Measurements from ENCODE around the gene PTPRN2. TPM values are rescaled to one million over a fixed set of nuclear protein-coding genes. Genes with fewer than 3 reads are reported as not detected.

PTPRN2 gene
- polyA plus RNA-seq, 4 donors, result 7.3 to 11.4 (median 8.0) TPM

- DNase-seq (ENCODE audit: low read depth in 4 of 4, low spot score in 2 of 4), result no peak
These were observed 89.1 kb downstream of the PTPRN2 start for GRCh38 chr7:158498443-158499081.

GRCh38 chr7:158497627-158498026 lies 90.0 kb downstream of the PTPRN2 start:
- DNase-seq (ENCODE audit: low read depth in 4 of 4, low spot score in 2 of 4), result no peak

GRCh38 chr7:158495786-158496185 lies 91.8 kb downstream of the PTPRN2 start:
- DNase-seq (ENCODE audit: low read depth in 4 of 4, low spot score in 2 of 4), result peak in 1 of 4 donors; percentile 35

- DNase-seq (ENCODE audit: low read depth in 4 of 4, low spot score in 2 of 4), result no peak
These were observed 92.4 kb downstream of the PTPRN2 start for GRCh38 chr7:158495216-158495615.

GRCh38 chr7:158494643-158495042 lies 93.0 kb downstream of the PTPRN2 start:
- DNase-seq (ENCODE audit: low read depth in 4 of 4, low spot score in 2 of 4), result no peak

GRCh38 chr7:158494162-158494586 lies 93.4 kb downstream of the PTPRN2 start:
- no peak for DNase-seq (ENCODE audit: low read depth in 4 of 4, low spot score in 2 of 4)

GRCh38 chr7:158492367-158492764 lies 95.3 kb downstream of the PTPRN2 start:
- no peak for DNase-seq (ENCODE audit: low read depth in 4 of 4, low spot score in 2 of 4)

- no peak for DNase-seq (ENCODE audit: low read depth in 4 of 4, low spot score in 2 of 4)
These were observed 96.5 kb downstream of the PTPRN2 start for GRCh38 chr7:158491094-158491493.

GRCh38 chr7:158490171-158490782 lies 97.3 kb downstream of the PTPRN2 start:
- no peak for DNase-seq (ENCODE audit: low read depth in 4 of 4, low spot score in 2 of 4)

GRCh38 chr7:158489462-158490155 lies 98.0 kb downstream of the PTPRN2 start:
- DNase-seq (ENCODE audit: low read depth in 4 of 4, low spot score in 2 of 4), result no peak

- DNase-seq (ENCODE audit: low read depth in 4 of 4, low spot score in 2 of 4), result no peak
These were observed 99.2 kb downstream of the PTPRN2 start for GRCh38 chr7:158488181-158488971.

GRCh38 chr7:158487631-158488151 lies 99.9 kb downstream of the PTPRN2 start:
- DNase-seq (ENCODE audit: low read depth in 4 of 4, low spot score in 2 of 4), result no peak

- no peak for DNase-seq (ENCODE audit: low read depth in 4 of 4, low spot score in 2 of 4)
These were observed 100.7 kb downstream of the PTPRN2 start for GRCh38 chr7:158486919-158487318.

- DNase-seq (ENCODE audit: low read depth in 4 of 4, low spot score in 2 of 4), result no peak
These were observed 102.7 kb downstream of the PTPRN2 start for GRCh38 chr7:158484801-158485531.

GRCh38 chr7:158482480-158482879 lies 105.1 kb downstream of the PTPRN2 start:
- DNase-seq (ENCODE audit: low read depth in 4 of 4, low spot score in 2 of 4), result no peak

- DNase-seq (ENCODE audit: low read depth in 4 of 4, low spot score in 2 of 4), result no peak
These were observed 108.0 kb downstream of the PTPRN2 start for GRCh38 chr7:158479664-158480025.

GRCh38 chr7:158479021-158479663 lies 108.5 kb downstream of the PTPRN2 start:
- no peak for DNase-seq (ENCODE audit: low read depth in 4 of 4, low spot score in 2 of 4)

GRCh38 chr7:158477866-158478265 lies 109.8 kb downstream of the PTPRN2 start:
- no peak for DNase-seq (ENCODE audit: low read depth in 4 of 4, low spot score in 2 of 4)

GRCh38 chr7:158476331-158476932 lies 111.2 kb downstream of the PTPRN2 start:
- no peak for DNase-seq (ENCODE audit: low read depth in 4 of 4, low spot score in 2 of 4)

Measured in left renal cortex interstitium (tissue), 4 donors.